Jurkat, Clone E6-1 (cell line): ENCODE results near the gene SLC38A9.
"Not testable (repeated sequence)": the region's sequence is repeated elsewhere in the genome, so short reads cannot be mapped to it uniquely, and the experiment has no call there.

Experiments
- DNase-seq: peaks from one replicate; pipeline ENCODE4 v3.0.0-alpha.2; 2011; ENCODE audit warnings: low read depth, low spot score
- H3K4me3 ChIP-seq: 2 replicates; pipeline ENCODE4 v1.5.1; 2011; ENCODE audit warnings: mild to moderate bottlenecking, low read length, control low read depth, moderate library complexity

Gene SLC38A9

GRCh38 chr5:55713871-55714270 lies 1.7 kb upstream of the SLC38A9 start:
- no peak overlapping the region for H3K4me3 ChIP-seq
- DNase-seq: no peak

- DNase-seq: no peak
- peak overlapping the region; percentile 93 for H3K4me3 ChIP-seq
Observed at GRCh38 chr5:55711507-55712022, 559 bp downstream of the SLC38A9 start.

GRCh38 chr5:55708732-55709131 lies 3.4 kb downstream of the SLC38A9 start:
- no peak overlapping the region for H3K4me3 ChIP-seq
- DNase-seq: peak; percentile 50

- no peak for DNase-seq
- no peak overlapping the region for H3K4me3 ChIP-seq
Observed at GRCh38 chr5:55706230-55706629, 5.9 kb downstream of the SLC38A9 start.

- H3K4me3 ChIP-seq: no peak overlapping the region
- DNase-seq: no peak
Observed at GRCh38 chr5:55702598-55703345, 9.4 kb downstream of the SLC38A9 start.

- no peak overlapping the region for H3K4me3 ChIP-seq
- no peak for DNase-seq
Observed at GRCh38 chr5:55701462-55702103, 10.5 kb downstream of the SLC38A9 start.

GRCh38 chr5:55700745-55701144 lies 11.4 kb downstream of the SLC38A9 start:
- no peak for DNase-seq

GRCh38 chr5:55699041-55699688 lies 13.0 kb downstream of the SLC38A9 start:
- DNase-seq: no peak
- H3K4me3 ChIP-seq: no peak overlapping the region

More at GRCh38 chr5:55700745-55701144, 11.4 kb downstream of the SLC38A9 start:
- H3K4me3 ChIP-seq: no peak overlapping the region

- not testable (repeated sequence) for H3K4me3 ChIP-seq, DNase-seq
Observed at GRCh38 chr5:55696704-55697103, 15.4 kb downstream of the SLC38A9 start.

GRCh38 chr5:55694152-55694830 lies 17.8 kb downstream of the SLC38A9 start:
- peak; percentile 59 for DNase-seq
- no peak overlapping the region for H3K4me3 ChIP-seq

GRCh38 chr5:55692509-55692908 lies 19.6 kb downstream of the SLC38A9 start:
- no peak for DNase-seq
- H3K4me3 ChIP-seq: no peak overlapping the region

GRCh38 chr5:55692106-55692417 lies 20.1 kb downstream of the SLC38A9 start:
- DNase-seq: no peak

GRCh38 chr5:55691265-55692105 lies 20.6 kb downstream of the SLC38A9 start:
- peak; percentile 57 for DNase-seq
- no peak overlapping the region for H3K4me3 ChIP-seq

More at GRCh38 chr5:55692106-55692417, 20.1 kb downstream of the SLC38A9 start:
- H3K4me3 ChIP-seq: no peak overlapping the region

GRCh38 chr5:55682071-55682470 lies 30.1 kb downstream of the SLC38A9 start:
- no peak overlapping the region for H3K4me3 ChIP-seq
- no peak for DNase-seq

- DNase-seq: no peak
- H3K4me3 ChIP-seq: no peak overlapping the region
Observed at GRCh38 chr5:55681301-55681700, 30.8 kb downstream of the SLC38A9 start.

GRCh38 chr5:55680353-55680752 lies 31.8 kb downstream of the SLC38A9 start:
- no peak overlapping the region for H3K4me3 ChIP-seq
- no peak for DNase-seq

GRCh38 chr5:55679556-55679955 lies 32.6 kb downstream of the SLC38A9 start:
- no peak overlapping the region for H3K4me3 ChIP-seq
- no peak for DNase-seq

- no peak for DNase-seq
- H3K4me3 ChIP-seq: no peak overlapping the region
Observed at GRCh38 chr5:55675119-55675518, 37.0 kb downstream of the SLC38A9 start.

- DNase-seq: no peak
- no peak overlapping the region for H3K4me3 ChIP-seq
Observed at GRCh38 chr5:55674340-55674739, 37.8 kb downstream of the SLC38A9 start.
